Ramos (cell line): ENCODE measurements around the gene SEPTIN3.

ENCODE experiments used
- in situ Hi-C: fragments of 300-500 bp; cut with MboI; formaldehyde crosslinking; loops from one replicate; pipeline ENCODE4 v1.14.3; 2022; ENCODE audit warnings: low sequenced_read_pairs; ENCODE audit not compliant: unreplicated experiment

The SEPTIN3 gene

DNA sequence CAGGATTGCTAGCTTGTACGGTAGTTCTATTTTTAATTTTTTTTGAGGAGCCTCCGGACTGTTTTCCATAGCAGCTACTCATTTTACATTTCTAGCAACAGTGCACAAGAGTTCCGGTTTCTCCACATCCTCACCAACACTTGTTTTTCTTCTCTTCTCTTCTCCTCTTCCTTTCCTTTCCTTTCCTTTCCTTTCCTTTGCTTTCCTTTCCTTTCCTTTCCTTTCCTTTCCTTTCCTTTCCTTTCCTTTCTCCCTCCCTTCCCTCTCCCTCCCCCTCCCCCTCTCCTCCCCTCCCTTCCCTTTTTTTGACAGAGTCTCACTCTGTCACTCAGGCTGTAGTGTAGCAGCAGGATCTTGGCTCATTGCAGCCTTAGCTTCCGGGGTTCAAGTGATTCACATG lies 38.7 kb downstream of the SEPTIN3 start:
- in situ Hi-C loops, result no loop called here

DNA sequence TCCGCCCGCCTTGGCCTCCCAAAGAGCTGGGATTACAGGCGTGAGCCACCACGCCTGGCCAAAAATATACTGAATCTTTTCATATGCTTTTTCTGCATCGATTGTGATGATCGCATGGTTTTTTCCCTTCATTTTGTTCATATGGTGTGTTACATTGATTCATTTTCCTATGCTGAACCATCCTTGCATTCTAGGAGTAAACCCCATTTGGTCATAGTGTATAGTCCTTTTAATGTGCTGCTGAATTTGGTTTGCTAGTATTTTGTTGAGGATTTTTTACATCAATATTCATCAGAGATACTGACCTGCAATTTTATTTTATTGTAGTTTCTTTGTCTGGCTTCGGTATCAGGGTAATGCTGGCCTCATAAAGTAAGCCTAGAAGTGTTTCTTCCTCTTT lies 41.5 kb downstream of the SEPTIN3 start:
- in situ Hi-C loops, result no loop called here

DNA sequence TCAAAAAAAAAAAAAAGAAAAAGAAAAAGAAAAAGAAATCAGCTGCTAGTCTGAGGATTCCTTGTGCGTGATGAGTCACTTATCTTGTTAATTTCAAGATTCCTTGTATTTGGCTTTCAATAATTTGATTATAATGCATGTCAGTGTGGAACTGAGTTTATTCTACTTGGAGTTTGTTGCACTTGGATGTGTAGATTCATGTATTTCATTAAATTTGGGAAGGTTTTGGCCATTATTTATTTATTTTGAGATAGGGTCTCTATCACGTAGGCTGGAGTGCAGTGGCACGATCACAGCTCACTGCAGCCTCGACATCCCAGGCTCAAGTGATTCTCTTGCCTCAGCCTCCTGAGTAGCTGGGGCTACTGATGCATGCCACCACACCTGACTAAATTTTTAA lies 44.1 kb downstream of the SEPTIN3 start:
- in situ Hi-C loops, result no loop called here

DNA sequence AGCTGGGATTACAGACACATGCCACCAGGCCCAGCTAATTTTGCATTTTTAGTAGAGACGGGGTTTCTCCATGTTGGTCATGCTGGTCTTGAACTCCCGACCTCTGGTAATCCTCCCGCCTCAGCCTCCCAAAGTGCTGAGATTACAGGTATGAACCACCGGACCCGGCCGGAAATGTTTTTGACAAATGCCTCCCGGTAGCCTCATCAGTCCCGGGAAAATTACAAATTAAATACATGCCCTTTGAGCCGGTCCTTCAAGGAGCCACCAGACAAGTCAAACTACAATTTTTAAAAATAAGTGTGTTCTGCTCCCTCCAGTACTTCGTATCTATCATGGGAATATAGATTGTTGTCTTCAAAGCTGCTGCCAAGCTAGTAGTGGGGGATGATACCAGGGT lies 46.9 kb downstream of the SEPTIN3 start:
- in situ Hi-C loops, result no loop called here

DNA sequence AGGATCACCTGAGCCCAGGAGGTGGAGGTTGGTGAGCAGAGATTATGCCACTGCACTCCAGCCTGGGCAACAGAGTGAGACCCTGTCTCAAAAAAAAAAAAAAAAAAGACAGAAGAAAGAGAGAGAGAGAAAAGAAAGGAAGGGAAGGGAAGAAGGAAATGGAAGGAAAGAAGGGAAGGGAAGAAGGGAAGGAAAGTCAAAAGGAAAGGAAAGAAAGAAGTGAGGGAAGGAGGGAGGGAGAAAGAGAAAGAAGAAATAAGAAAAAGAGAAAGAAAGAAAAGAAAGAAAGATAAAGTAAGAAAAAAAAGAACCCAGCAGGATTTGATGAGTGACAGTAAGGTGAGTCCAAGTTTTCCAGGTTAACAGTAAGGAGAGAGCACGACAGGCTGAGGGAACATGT lies 49.0 kb downstream of the SEPTIN3 start:
- in situ Hi-C loops, result no loop called here
